RPMI7951 (cell line): ENCODE results near the gene TLN1. TPM values are rescaled to one million over a fixed set of nuclear protein-coding genes. Genes with fewer than 3 reads are reported as not detected.

Source experiments
- DNase-seq: peaks from one replicate; pipeline ENCODE4 v3.0.0-alpha.2; 2012; ENCODE audit warnings: low read depth
- total RNA-seq: library from RNA; depleted of rRNA; stranded (reverse); fragments of >200 nt; shearing (Covaris generic); gene quantifications from 2 replicates; pipeline ENCODE4 v1.2.3, GENCODE V29; 2014

The TLN1 gene
- total RNA-seq, 1 experiment from 2014 or later: 117 TPM

DNA sequence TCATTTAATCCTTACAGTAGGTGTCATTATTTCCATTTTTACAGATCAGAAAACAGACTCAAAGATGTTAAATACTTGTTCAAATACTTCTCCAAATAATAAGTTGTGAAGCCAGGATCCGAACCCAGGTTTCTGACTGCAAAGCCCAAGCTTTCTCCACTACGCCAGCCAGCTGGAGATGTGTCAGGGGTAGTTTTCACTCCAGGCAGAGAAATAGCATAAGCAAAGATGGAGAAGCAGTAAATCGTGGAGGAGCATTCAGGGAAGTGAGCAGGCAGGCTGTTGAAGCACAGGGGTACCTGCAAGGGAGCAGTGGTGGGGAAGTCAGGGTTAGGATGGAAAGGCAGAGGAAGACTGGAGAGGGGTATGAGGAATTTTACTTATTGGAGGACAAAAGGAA is 2.9 kb downstream of the TLN1 start:
- DNase-seq: no peak

DNA sequence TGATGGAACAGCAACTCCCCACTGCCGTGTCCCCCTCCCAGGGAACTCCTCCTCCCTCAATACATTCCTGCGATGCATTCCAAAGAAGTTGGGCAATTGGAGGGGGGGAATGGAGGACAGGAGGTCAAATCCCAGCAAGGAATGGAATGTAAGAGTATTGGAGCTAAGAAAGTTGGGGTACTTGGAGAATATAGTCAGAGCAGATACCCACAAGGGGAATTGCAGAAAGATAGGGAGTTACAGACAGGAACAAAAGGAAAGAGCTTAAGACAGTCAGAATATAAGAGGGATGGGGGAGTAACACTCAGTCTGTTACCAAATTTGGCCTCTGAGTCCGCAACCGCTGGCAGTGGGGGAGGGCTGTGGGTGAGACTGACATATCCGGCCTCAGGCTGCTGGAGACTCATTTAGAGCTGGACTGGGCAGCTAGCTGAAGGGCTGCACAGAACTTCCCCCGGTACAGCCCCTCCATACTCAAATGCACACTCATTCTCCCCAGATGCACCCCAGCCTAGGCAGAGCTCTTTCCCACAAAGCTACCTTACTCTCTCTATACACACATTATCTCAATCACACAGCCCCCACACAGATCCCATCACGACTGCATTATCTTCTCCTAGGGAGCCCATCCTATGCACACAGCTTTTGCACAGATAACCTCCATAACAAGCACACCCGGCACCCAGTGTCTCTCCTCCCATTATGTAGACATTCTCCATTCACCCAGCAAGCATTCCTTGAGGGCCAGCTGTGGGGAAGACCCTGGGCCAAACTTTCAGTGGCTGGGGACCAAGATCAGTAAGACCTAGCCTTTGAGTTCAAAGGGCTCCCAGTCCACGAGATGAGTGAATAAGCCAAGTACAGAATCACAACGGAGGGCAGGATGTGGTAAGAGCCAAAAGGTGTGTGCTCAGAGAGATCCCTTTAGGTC is 3.7 kb downstream of the TLN1 start:
- DNase-seq: peak; percentile 91

DNA sequence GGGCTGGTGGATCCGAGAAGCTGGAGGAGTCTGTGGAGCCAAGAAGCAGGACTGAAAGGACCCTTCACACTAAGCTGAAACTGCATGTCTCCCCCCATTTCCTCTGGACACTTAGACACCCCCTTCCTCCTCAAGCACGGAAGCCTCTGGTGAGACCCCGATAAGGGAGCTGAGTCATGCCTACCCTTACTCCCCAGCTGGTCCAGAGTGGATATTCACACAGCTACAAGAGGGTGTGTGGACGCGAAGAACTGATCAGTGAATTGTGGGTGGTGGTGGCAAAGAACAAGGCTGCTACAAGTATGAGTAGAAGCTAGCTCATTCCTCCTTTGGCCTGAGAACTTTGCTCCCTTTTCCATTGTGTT is 4.3 kb downstream of the TLN1 start:
- DNase-seq: no peak

DNA sequence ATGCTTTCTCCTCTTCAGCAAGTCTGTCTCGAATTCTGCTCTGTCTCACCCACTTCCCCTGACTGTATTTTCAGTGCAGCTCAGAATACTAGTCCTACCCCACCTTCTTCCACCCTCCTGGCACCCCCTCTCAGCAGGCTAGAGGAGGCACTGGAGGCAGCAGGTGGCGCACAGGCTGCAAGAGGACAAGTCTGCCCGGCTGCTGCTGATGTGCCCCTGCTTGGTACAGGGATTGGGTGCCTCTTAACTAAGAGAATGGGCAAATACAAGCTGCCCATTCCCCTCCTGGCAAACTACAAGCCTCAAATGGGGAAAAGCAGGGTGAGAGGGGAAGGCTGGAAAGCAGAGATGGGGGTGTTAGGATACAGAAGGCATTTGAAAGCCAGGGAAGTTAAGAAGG is 5.1 kb downstream of the TLN1 start:
- DNase-seq: peak; percentile 33

DNA sequence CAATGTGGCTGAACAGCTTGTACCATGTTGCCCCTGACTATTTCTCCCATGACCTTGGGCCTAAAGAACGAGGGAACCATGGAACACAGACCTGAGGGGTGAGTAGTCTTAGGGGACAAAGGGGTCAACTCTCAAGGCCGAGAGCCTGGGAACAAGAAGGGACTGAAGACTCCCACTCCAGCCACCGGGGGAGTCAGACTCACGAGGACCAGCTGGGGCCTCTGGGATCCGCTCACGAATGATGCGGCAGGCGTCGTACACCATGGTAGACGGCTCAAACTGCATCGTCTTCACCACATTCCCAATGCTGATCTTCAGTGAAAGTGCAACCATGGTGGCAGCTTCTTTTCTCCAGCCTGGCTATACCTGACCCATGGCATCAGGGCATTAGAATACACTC is 6.6 kb downstream of the TLN1 start:
- no peak for DNase-seq

DNA sequence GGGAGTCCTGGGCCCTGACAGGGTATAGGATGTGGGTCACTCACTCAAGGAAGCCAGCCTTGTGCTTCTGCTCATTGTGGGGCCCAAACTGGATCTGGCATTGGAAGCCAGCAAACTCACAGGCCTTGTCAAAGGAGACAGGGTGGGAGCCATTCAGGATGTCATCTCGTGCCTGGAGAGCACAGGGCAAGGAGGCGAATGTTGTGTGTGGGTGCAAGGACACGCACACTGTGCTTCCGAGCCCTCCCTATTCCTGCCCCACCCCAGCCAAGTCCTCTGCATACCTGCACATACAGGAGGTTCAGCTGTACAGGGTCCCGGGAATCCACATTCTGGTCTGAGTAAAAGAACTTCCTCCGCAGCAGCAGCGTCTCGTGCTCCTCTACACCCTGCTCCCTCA is 8.1 kb downstream of the TLN1 start:
- DNase-seq: no peak

DNA sequence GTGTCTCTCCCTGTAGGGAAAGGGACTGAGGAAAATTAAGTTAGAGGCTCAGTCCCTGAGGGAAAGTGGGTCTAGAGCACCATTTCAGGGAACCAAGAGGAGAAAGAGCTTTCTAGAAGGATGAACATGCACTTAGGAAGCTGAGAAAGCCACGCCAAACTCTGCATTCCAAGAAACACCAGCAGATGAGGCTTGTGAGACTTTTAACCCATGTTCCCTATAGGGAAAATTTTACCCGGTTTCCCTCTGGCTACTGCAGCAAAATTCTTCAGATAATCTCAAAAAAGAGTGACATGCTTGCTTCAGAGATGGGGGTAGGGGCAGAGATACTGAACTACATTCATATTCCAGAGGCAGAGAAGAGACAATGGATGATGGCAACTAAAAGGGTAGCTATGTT is 8.6 kb downstream of the TLN1 start:
- no peak for DNase-seq

DNA sequence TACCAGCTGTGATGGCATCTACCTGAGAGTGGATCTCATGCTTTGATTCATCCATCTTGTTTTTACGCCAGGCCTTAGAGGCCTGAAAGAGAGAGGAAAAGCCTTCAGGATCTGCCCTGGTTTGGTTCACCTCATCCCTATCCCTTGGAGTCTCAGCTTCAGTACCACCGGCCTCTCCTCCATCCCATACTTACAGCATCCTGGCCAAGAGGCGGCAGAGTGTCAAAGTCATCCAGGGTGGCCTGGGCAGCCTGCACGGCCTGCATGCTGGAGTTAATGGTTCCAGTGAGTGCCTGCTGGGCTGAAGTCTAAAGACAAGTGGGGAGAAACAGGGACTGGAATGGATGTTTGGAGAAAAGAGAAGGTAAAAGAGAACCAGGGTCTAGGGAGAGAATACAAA is 12.4 kb downstream of the TLN1 start:
- DNase-seq: no peak

GRCh38 chr9:35718721-35719511 is 13.1 kb downstream of the TLN1 start:
- peak; percentile 15 for DNase-seq

GRCh38 chr9:35717132-35717870 is 14.7 kb downstream of the TLN1 start:
- DNase-seq: no peak

DNA sequence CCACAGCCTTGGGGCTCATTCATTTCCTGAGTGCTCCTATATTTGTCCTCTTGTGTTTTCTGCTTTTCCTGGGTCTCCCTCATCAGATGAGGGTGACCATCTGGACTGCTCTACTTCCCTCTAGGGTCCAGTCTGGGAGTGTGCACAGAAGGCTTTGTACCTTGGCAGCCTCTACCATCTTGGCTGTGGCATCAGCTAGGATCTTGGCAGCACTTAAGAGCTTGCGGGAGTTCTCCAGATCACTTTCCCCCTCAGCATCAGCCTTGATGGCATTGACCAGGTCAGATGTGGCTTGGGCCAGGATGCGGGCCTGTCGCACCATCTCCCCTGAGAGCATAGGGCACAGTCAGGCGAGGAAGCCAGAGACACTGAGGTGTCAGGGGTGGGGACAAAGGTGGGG is 15.8 kb downstream of the TLN1 start:
- peak; percentile 30 for DNase-seq

GRCh38 chr9:35714579-35715252 is 17.3 kb downstream of the TLN1 start:
- no peak for DNase-seq

- no peak for DNase-seq
Measured at GRCh38 chr9:35714123-35714522, 17.9 kb downstream of the TLN1 start.

GRCh38 chr9:35713578-35713977 is 18.4 kb downstream of the TLN1 start:
- no peak for DNase-seq

DNA sequence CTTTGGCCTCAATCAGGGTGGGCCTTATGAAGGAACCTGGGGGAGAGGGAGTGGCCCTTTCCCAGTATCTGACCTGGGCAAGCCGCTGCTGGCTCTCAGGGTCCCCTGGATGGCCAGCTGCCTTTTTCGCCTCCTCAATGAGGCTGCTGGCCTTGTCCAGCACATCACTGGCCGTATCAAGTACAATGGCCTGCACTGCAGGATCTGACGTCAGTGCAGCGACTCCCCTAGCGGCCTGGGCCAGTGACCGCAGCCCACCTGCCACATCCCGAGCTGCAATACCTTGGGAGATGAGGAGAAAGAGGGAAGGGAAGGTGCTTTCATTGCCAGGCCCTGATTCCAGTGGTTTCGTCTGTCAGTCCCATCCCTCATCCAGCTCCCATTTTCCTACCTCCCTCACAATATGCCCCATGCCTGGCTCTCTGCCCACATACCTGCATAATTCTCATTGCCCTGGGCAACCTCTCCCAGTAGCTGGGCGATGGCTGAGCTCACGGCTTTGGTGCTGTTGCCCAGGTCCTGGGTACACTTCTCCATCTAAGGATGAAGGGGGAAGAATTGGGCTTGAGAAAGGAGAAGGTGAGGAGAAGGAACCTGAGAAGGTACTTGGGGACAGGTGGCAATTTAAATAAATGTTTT is 19.1 kb downstream of the TLN1 start:
- no peak for DNase-seq

DNA sequence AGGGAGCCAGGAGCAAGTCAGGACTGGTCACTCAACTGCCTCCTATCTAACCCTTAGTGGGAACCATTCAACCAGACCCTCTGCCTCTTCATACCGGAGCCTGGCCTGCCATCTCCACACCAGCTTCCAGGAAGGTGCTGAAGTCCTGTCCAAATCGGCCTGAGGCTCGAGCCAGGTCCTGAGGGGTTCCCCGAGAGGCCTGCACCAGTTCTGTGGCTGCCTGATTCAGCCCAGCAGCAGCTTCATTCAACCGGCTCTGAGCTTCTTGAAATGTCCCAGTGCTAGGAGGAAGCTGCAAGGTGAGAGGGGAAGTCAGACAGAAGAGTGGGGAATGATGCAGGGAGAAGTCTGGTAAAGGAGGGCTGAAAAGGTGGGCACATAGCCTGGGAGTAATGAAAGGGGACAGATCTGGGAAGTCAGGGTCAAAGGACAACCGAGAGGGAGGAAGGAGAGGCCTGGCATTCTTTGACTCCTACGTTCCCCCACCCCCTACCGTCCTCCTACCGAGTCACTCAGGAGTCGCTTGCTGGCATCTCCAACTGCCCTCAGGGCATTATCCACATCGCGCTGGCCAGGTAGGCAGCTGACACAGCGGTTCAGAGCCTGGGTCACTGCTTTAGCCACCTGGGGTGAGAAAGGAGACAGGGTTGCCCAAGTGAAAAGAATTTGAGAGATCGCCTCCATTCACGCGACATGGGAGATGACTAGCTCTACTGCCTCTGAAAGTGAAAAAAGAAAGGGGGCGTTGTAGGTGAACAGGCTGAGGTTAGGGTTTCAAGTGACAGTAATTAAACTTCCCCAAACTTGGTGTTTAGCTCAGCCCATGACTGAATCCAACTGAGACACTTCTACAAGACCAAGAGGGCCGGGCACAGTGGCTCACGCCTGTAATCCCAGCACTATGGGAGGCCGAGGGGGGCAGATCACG is 20.2 kb downstream of the TLN1 start:
- DNase-seq: no peak

DNA sequence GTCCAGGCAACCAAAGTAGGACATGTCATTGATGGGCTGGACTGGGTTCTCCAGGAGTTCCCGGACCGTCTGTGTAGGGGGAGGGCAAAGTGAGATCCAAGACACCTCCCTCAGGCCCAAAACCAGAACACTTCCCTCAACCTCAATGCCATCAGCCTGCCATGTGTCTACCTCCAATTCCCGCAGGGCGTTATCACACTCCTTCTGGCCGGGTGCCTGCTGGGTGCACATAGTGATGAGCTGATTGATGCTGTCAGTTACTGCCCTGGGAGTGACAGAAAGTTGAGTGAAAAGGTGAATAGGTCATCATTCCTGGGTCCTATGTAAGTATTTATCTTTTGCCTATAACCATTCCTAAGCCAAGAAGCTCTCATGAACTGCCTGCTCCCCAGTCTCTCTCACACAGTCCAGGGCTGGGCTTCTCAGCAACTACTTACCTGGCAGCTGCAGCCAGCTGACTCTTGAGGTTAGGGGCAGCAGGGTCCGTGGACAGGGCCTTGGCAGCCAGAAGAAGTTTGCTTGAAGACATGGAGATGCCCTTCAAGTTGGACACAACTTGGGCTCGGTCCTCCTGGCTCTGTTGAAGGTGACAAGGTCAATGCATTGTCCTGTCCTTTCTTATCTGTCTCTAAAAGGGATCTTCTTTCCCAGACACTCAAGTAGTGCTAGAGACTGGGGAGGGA is 21.0 kb downstream of the TLN1 start:
- no peak for DNase-seq

GRCh38 chr9:35708146-35708545 is 23.8 kb downstream of the TLN1 start:
- no peak for DNase-seq

- DNase-seq: no peak
Measured at GRCh38 chr9:35706951-35707350, 25.0 kb downstream of the TLN1 start.
